Measurements from ENCODE around the gene SULT4A1.

The SULT4A1 gene

GRCh38 chr22:43884600-43885318 lies 22.4 kb upstream of the SULT4A1 start:
- H3K9ac ChIP-seq (ENCODE audit: low read length): no peak overlapping the region
- H3K79me2 ChIP-seq (ENCODE audit: insufficient read depth, low read length): no peaks in the 10 kb centered on the region
- TF ChIP-seq, protein P1, sequence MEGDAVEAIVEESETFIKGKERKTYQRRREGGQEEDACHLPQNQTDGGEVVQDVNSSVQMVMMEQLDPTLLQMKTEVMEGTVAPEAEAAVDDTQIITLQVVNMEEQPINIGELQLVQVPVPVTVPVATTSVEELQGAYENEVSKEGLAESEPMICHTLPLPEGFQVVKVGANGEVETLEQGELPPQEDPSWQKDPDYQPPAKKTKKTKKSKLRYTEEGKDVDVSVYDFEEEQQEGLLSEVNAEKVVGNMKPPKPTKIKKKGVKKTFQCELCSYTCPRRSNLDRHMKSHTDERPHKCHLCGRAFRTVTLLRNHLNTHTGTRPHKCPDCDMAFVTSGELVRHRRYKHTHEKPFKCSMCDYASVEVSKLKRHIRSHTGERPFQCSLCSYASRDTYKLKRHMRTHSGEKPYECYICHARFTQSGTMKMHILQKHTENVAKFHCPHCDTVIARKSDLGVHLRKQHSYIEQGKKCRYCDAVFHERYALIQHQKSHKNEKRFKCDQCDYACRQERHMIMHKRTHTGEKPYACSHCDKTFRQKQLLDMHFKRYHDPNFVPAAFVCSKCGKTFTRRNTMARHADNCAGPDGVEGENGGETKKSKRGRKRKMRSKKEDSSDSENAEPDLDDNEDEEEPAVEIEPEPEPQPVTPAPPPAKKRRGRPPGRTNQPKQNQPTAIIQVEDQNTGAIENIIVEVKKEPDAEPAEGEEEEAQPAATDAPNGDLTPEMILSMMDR (IDR thresholded peaks at IDR 0.05; ENCODE audit: insufficient read depth, low read length, poor library complexity, severe bottlenecking): peak; percentile 72
- no peak for TF ChIP-seq EZH2phosphoT487 (conservative IDR thresholded peaks at IDR 0.05; ENCODE audit: low read length)
- no peaks in the 10 kb centered on the region for H3K27me3 ChIP-seq (ENCODE audit: low read length)
- no peak overlapping the region for H3K4me3 ChIP-seq (ENCODE audit: insufficient read depth, low read length, poor library complexity, severe bottlenecking)
- no peaks in the 10 kb centered on the region for H3K9me2 ChIP-seq (replicated peaks; ENCODE audit: insufficient read depth, low read length)
- H4K20me1 ChIP-seq (ENCODE audit: low read depth, low read length): no peaks in the 10 kb centered on the region
- H3F3A ChIP-seq (ENCODE audit: insufficient read depth): no peaks in the 10 kb centered on the region
- H3K4me2 ChIP-seq (ENCODE audit: low read depth, low read length, poor library complexity, severe bottlenecking): no peak overlapping the region
- no peaks in the 10 kb centered on the region for H3K36me3 ChIP-seq (ENCODE audit: low read length)
- no peak overlapping the region for H2AFZ ChIP-seq (ENCODE audit: low read depth, low read length, severe bottlenecking)
- H3K27ac ChIP-seq (ENCODE audit: low read depth, low read length): no peak overlapping the region
- no peaks in the 10 kb centered on the region for H3K9me3 ChIP-seq (ENCODE audit: insufficient read depth, low read length)

- Histone ChIP-seq H3K4me3 (ENCODE audit: insufficient read depth, low read length, poor library complexity, severe bottlenecking) (no peak overlapping the region), H3K9ac (ENCODE audit: low read length) (no peak overlapping the region), H3K4me2 (ENCODE audit: low read depth, low read length, poor library complexity, severe bottlenecking) (no peak overlapping the region), H3K27me3 (ENCODE audit: low read length) (no peaks in the 10 kb centered on the region), H3K36me3 (ENCODE audit: low read length) (no peaks in the 10 kb centered on the region), H3K9me2 (replicated peaks; ENCODE audit: insufficient read depth, low read length) (no peaks in the 10 kb centered on the region), H3F3A (ENCODE audit: insufficient read depth) (no peaks in the 10 kb centered on the region), H3K27ac (ENCODE audit: low read depth, low read length) (no peak overlapping the region), H3K79me2 (ENCODE audit: insufficient read depth, low read length) (no peaks in the 10 kb centered on the region), H2AFZ (ENCODE audit: low read depth, low read length, severe bottlenecking) (no peak overlapping the region), H4K20me1 (ENCODE audit: low read depth, low read length) (no peaks in the 10 kb centered on the region), H3K9me3 (ENCODE audit: insufficient read depth, low read length) (no peaks in the 10 kb centered on the region)
- TF ChIP-seq, protein P1 (IDR thresholded peaks at IDR 0.05; ENCODE audit: insufficient read depth, low read length, poor library complexity, severe bottlenecking): no peak
Observed at GRCh38 chr22:43883719-43884415, 21.6 kb upstream of the SULT4A1 start.

- no peaks in the 10 kb centered on the region for H4K20me1 ChIP-seq (ENCODE audit: low read depth, low read length)
- H3K79me2 ChIP-seq (ENCODE audit: insufficient read depth, low read length): no peaks in the 10 kb centered on the region
- no peak overlapping the region for H2AFZ ChIP-seq (ENCODE audit: low read depth, low read length, severe bottlenecking)
- no peaks in the 10 kb centered on the region for H3K9me3 ChIP-seq (ENCODE audit: insufficient read depth, low read length)
- H3F3A ChIP-seq (ENCODE audit: insufficient read depth): no peaks in the 10 kb centered on the region
- no peaks in the 10 kb centered on the region for H3K27me3 ChIP-seq (ENCODE audit: low read length)
- no peak overlapping the region for H3K4me2 ChIP-seq (ENCODE audit: low read depth, low read length, poor library complexity, severe bottlenecking)
- no peaks in the 10 kb centered on the region for H3K9me2 ChIP-seq (replicated peaks; ENCODE audit: insufficient read depth, low read length)
- TF ChIP-seq EZH2phosphoT487 (conservative IDR thresholded peaks at IDR 0.05; ENCODE audit: low read length): no peak
- TF ChIP-seq, protein P1 (IDR thresholded peaks at IDR 0.05; ENCODE audit: insufficient read depth, low read length, poor library complexity, severe bottlenecking): peak; percentile 68
- H3K27ac ChIP-seq (ENCODE audit: low read depth, low read length): no peak overlapping the region
- no peaks in the 10 kb centered on the region for H3K36me3 ChIP-seq (ENCODE audit: low read length)
- no peak overlapping the region for H3K9ac ChIP-seq (ENCODE audit: low read length)
- H3K4me3 ChIP-seq (ENCODE audit: insufficient read depth, low read length, poor library complexity, severe bottlenecking): no peak overlapping the region
Observed at GRCh38 chr22:43883012-43883661, 20.8 kb upstream of the SULT4A1 start.

Measured in SU-DHL-6 (cell line).